HG03457 (cell line): ENCODE measurements around the gene PCYT1A.
"Not testable (repeated sequence)": the region's sequence is repeated elsewhere in the genome, so short reads cannot be mapped to it uniquely, and the experiment has no call there.

Experiments used
- ATAC-seq: cut with Tn5 transposase; IDR thresholded peaks from one replicate; pipeline ENCODE4 v1.9.1; 2021; ENCODE audit warnings: moderate number of reproducible peaks; ENCODE audit not compliant: unreplicated experiment

Gene PCYT1A

GRCh38 chr3:196194542-196194915 lies 93.0 kb downstream of the PCYT1A start:
- no peak for ATAC-seq

DNA sequence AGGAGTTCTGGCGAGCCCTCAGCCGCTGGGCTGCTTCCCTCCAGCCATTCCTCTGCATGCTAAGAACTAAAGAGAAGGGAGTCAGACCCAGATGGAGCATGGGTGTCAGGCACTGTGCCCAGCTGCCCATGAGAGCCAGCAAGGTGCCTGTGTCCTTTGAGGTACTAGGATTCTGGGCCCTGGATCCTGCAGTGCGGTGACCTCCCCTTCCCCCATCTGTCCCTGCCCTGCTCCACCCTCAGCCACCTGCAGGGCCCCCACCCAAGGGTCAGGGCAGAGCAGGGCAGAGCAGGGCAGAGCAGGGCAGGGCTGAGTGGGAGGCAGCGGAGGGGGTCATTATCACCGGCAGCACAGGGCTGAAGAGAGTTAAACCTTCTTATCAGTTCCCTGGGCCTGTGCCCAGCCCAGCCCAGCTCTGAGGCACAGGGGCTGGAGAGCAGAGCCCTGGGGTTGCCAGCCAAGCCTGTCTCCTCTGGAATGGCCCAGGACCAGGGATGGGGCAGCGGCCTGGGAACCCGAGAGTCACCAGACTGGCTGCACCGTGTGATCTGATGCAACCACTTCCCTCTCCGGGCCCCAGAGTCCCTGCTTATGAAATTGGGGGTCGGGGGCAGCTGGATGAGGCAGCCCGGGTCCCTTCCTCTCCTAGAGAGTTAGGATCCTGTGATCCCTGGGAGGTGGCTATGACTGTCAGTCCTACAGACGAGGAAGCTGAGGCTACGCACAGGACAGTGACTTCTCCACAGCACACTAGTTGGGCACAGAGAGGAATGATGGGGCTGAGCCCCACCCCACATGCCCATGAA lies 93.6 kb downstream of the PCYT1A start:
- no peak for ATAC-seq

GRCh38 chr3:196193133-196193735 lies 94.3 kb downstream of the PCYT1A start:
- ATAC-seq: no peak

- ATAC-seq: no peak
Observed at GRCh38 chr3:196192524-196193051, 94.9 kb downstream of the PCYT1A start.

GRCh38 chr3:196192036-196192523 lies 95.4 kb downstream of the PCYT1A start:
- peak; percentile 43 for ATAC-seq

DNA sequence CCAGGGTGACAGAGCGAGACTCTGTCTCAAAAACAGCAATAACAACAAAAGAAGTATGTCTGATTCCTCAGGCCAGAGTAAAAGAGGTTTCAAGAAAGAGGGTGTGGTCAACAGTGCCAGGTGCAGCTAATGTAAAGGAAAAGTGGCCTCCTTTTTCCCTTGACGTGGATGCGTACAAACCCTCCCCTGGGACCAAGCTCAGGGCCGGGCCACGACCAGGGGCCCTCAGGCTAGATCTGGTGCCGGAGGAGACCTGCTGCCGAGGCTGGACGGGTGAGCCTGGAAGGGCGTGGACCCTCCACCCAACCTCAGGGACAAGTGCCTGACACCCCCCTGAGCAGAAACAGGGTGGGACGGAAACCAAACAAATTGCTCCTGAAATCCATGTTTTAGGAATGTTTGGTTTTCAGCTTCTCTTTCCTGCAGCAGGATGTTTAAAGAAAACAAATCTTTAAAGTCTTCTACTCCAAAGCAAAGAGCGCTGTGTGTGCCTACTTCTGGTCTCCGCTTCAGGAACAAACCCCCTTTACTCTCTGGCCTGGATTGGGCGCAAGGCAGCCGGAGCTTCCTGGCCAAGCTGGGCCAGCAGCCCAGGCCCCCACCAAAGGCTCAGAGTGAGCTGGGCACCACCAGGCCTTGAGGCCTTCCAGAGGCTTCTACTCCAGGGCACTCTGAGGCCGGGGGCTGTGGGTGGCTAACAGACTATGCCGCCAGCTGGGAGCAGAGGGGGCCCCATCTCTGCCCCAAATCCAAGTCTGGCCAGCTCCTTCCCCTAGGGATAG lies 97.8 kb downstream of the PCYT1A start:
- no peak for ATAC-seq

- ATAC-seq: no peak
Observed at GRCh38 chr3:196186651-196187573, 100.6 kb downstream of the PCYT1A start.

DNA sequence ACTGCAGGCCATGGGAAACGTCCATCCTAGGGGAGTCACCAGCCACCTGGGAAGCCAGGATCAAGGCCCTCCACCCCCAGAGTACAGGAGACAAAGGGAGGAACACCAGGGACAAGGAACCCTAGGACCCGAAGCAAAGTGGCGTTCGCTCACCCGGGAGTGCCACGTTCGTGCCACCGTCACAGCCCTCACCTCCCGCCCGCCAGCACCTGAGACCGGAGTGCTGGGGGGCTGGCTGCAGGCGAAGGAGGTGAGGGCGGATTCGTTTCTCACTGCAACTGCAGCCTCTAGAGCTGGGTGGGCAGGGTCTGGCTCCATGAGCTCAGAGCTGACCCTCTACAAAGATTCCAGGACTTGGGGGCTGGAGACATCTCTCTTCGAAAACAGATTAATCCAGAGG lies 102.6 kb downstream of the PCYT1A start:
- no peak for ATAC-seq

GRCh38 chr3:196184169-196184432 lies 103.4 kb downstream of the PCYT1A start:
- not testable (repeated sequence) for ATAC-seq

DNA sequence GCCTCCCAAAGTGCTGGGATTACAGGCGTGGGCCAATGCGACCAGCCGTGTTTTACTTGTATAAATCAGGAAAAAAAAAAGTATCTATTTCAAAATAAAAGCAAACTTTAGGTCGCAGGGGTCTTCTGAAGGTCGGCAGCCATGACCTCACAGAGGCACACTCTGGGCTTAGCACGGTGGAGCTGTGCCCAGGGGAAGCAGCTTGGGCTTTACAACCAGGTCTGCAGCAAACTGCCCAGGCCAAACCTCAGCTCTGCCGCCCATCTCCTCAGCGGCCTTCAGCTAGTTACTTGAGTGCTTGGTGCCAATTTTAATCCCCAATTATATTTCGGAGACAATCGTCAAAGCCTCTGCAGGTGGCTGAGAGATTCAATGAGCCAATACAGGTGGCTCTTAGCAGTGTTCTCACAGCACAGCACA lies 106.4 kb downstream of the PCYT1A start:
- no peak for ATAC-seq

GRCh38 chr3:196180346-196180745 lies 107.2 kb downstream of the PCYT1A start:
- ATAC-seq: no peak
